ENCODE measurements around the gene NQO1.

DNA sequence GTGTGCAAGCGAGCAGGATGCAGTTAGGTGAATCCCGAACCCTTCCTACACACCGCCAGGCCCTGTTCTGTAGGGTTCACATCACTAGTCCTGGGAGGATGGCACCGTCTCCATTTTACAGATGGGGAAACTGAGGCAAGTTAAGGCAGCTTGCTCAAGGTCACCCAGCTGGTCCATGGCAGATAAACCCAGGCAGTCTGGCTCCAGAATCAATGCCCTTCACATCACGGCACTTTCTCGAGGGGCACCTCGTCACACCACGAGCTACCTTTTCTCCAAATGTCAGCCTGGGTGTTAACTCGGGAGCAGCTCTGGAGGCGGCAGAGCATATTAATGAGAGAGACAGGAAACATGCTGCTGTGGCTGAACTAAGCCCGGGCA lies 18.9 kb upstream of the NQO1 start:
- TF ChIP-seq POLR2A (IDR thresholded peaks at IDR 0.05) (no peak), CTCF (IDR thresholded peaks at IDR 0.05) (no peak)
